ENCODE results near the gene LRRC4C. TPM values are rescaled to one million over a fixed set of nuclear protein-coding genes. Genes with fewer than 3 reads are reported as not detected.

The LRRC4C gene
- polyA plus RNA-seq, 1 donor = 3.9 TPM

GRCh38 chr11:41274831-41275230, 184.6 kb downstream of the LRRC4C start:
- DNase-seq = no peak
- WGBS (ENCODE audit: insufficient coverage, low lambda C conversion rate) = 75% methylated on average over 2 of the region's 8 CpGs
- Histone ChIP-seq H3K4me3 (ENCODE audit: low read length) (no peak overlapping the region), H3K27me3 (ENCODE audit: control insufficient read depth, insufficient read depth, low read length) (no peaks in the 10 kb centered on the region), H3K9me3 (ENCODE audit: control insufficient read depth, low read depth, low read length) (no peaks in the 10 kb centered on the region), H3K27ac (ENCODE audit: low read length) (no peak overlapping the region), H3K36me3 (ENCODE audit: control insufficient read depth, insufficient read depth, low read length) (no peaks in the 10 kb centered on the region), H3K4me1 (ENCODE audit: control insufficient read depth, insufficient read depth, low read length) (no peaks in the 10 kb centered on the region)

- H3K4me1 ChIP-seq (ENCODE audit: control insufficient read depth, insufficient read depth, low read length) = no peaks in the 10 kb centered on the region
Observed at GRCh38 chr11:41273908-41274307, 185.5 kb downstream of the LRRC4C start.

GRCh38 chr11:41267451-41267850, 192.0 kb downstream of the LRRC4C start:
- 30% methylated on average over 2 of the region's 5 CpGs for whole genome bisulfite sequencing (ENCODE audit: insufficient coverage, low lambda C conversion rate)
- H3K4me1 ChIP-seq (ENCODE audit: control insufficient read depth, insufficient read depth, low read length) = no peaks in the 10 kb centered on the region
- DNase-seq = no peak
- no peaks in the 10 kb centered on the region for H3K9me3 ChIP-seq (ENCODE audit: control insufficient read depth, low read depth, low read length)
- H3K36me3 ChIP-seq (ENCODE audit: control insufficient read depth, insufficient read depth, low read length) = no peaks in the 10 kb centered on the region
- no peak overlapping the region for H3K27ac ChIP-seq (ENCODE audit: low read length)
- no peak overlapping the region for H3K4me3 ChIP-seq (ENCODE audit: low read length)
- H3K27me3 ChIP-seq (ENCODE audit: control insufficient read depth, insufficient read depth, low read length) = no peaks in the 10 kb centered on the region

More at GRCh38 chr11:41273908-41274307, 185.5 kb downstream of the LRRC4C start:
- Histone ChIP-seq H3K27ac (ENCODE audit: low read length) (no peak overlapping the region), H3K36me3 (ENCODE audit: control insufficient read depth, insufficient read depth, low read length) (no peaks in the 10 kb centered on the region), H3K4me3 (ENCODE audit: low read length) (no peak overlapping the region), H3K27me3 (ENCODE audit: control insufficient read depth, insufficient read depth, low read length) (no peaks in the 10 kb centered on the region), H3K9me3 (ENCODE audit: control insufficient read depth, low read depth, low read length) (no peaks in the 10 kb centered on the region)
- 71% methylated on average over 2 of the region's 3 CpGs for whole genome bisulfite sequencing (ENCODE audit: insufficient coverage, low lambda C conversion rate)
- DNase-seq = no peak

GRCh38 chr11:41256041-41256440, 203.4 kb downstream of the LRRC4C start:
- Histone ChIP-seq H3K4me1 (ENCODE audit: control insufficient read depth, insufficient read depth, low read length) (no peaks in the 10 kb centered on the region), H3K27ac (ENCODE audit: low read length) (no peak overlapping the region), H3K4me3 (ENCODE audit: low read length) (no peak overlapping the region), H3K36me3 (ENCODE audit: control insufficient read depth, insufficient read depth, low read length) (no peaks in the 10 kb centered on the region), H3K9me3 (ENCODE audit: control insufficient read depth, low read depth, low read length) (no peaks in the 10 kb centered on the region), H3K27me3 (ENCODE audit: control insufficient read depth, insufficient read depth, low read length) (no peaks in the 10 kb centered on the region)
- no CpG with 5 or more reads among the region's 3 CpGs for WGBS (ENCODE audit: insufficient coverage, low lambda C conversion rate)
- DNase-seq = no peak

- H3K27ac ChIP-seq (ENCODE audit: low read length) = no peak overlapping the region
- H3K36me3 ChIP-seq (ENCODE audit: control insufficient read depth, insufficient read depth, low read length) = no peaks in the 10 kb centered on the region
- no peaks in the 10 kb centered on the region for H3K9me3 ChIP-seq (ENCODE audit: control insufficient read depth, low read depth, low read length)
- 57% methylated on average over 2 of the region's 2 CpGs for WGBS (ENCODE audit: insufficient coverage, low lambda C conversion rate)
- H3K27me3 ChIP-seq (ENCODE audit: control insufficient read depth, insufficient read depth, low read length) = no peaks in the 10 kb centered on the region
- H3K4me1 ChIP-seq (ENCODE audit: control insufficient read depth, insufficient read depth, low read length) = no peaks in the 10 kb centered on the region
- H3K4me3 ChIP-seq (ENCODE audit: low read length) = no peak overlapping the region
- no peak for DNase-seq
Observed at GRCh38 chr11:41254966-41255365, 204.5 kb downstream of the LRRC4C start.

- H3K27ac ChIP-seq (ENCODE audit: low read length) = no peak overlapping the region
- 50% methylated on average over 1 of the region's 2 CpGs for WGBS (ENCODE audit: insufficient coverage, low lambda C conversion rate)
- DNase-seq = no peak
- H3K4me1 ChIP-seq (ENCODE audit: control insufficient read depth, insufficient read depth, low read length) = no peaks in the 10 kb centered on the region
- H3K9me3 ChIP-seq (ENCODE audit: control insufficient read depth, low read depth, low read length) = no peaks in the 10 kb centered on the region
- H3K4me3 ChIP-seq (ENCODE audit: low read length) = no peak overlapping the region
- H3K36me3 ChIP-seq (ENCODE audit: control insufficient read depth, insufficient read depth, low read length) = no peaks in the 10 kb centered on the region
- no peaks in the 10 kb centered on the region for H3K27me3 ChIP-seq (ENCODE audit: control insufficient read depth, insufficient read depth, low read length)
Observed at GRCh38 chr11:41250408-41250935, 209.0 kb downstream of the LRRC4C start.

GRCh38 chr11:41247621-41248020, 211.8 kb downstream of the LRRC4C start:
- Histone ChIP-seq H3K36me3 (ENCODE audit: control insufficient read depth, insufficient read depth, low read length) (no peaks in the 10 kb centered on the region), H3K27ac (ENCODE audit: low read length) (no peak overlapping the region), H3K9me3 (ENCODE audit: control insufficient read depth, low read depth, low read length) (no peaks in the 10 kb centered on the region), H3K4me1 (ENCODE audit: control insufficient read depth, insufficient read depth, low read length) (no peaks in the 10 kb centered on the region), H3K4me3 (ENCODE audit: low read length) (no peak overlapping the region), H3K27me3 (ENCODE audit: control insufficient read depth, insufficient read depth, low read length) (no peaks in the 10 kb centered on the region)
- DNase-seq = no peak
- WGBS (ENCODE audit: insufficient coverage, low lambda C conversion rate) = 60% methylated on average over 1 of the region's 5 CpGs

- Histone ChIP-seq H3K27me3 (ENCODE audit: control insufficient read depth, insufficient read depth, low read length) (no peaks in the 10 kb centered on the region), H3K4me3 (ENCODE audit: low read length) (no peak overlapping the region), H3K4me1 (ENCODE audit: control insufficient read depth, insufficient read depth, low read length) (no peaks in the 10 kb centered on the region), H3K36me3 (ENCODE audit: control insufficient read depth, insufficient read depth, low read length) (no peaks in the 10 kb centered on the region), H3K9me3 (ENCODE audit: control insufficient read depth, low read depth, low read length) (no peaks in the 10 kb centered on the region), H3K27ac (ENCODE audit: low read length) (no peak overlapping the region)
- DNase-seq = no peak
- WGBS (ENCODE audit: insufficient coverage, low lambda C conversion rate) = no CpG with 5 or more reads among the region's 5 CpGs
Observed at GRCh38 chr11:41246399-41246745, 213.1 kb downstream of the LRRC4C start.

- no peak overlapping the region for H3K4me3 ChIP-seq (ENCODE audit: low read length)
- no peak for DNase-seq
- no peaks in the 10 kb centered on the region for H3K36me3 ChIP-seq (ENCODE audit: control insufficient read depth, insufficient read depth, low read length)
- H3K27ac ChIP-seq (ENCODE audit: low read length) = no peak overlapping the region
- H3K9me3 ChIP-seq (ENCODE audit: control insufficient read depth, low read depth, low read length) = no peaks in the 10 kb centered on the region
- no CpG with 5 or more reads among the region's 10 CpGs for WGBS (ENCODE audit: insufficient coverage, low lambda C conversion rate)
- no peaks in the 10 kb centered on the region for H3K27me3 ChIP-seq (ENCODE audit: control insufficient read depth, insufficient read depth, low read length)
- H3K4me1 ChIP-seq (ENCODE audit: control insufficient read depth, insufficient read depth, low read length) = no peaks in the 10 kb centered on the region
Observed at GRCh38 chr11:41245704-41246398, 213.6 kb downstream of the LRRC4C start.

GRCh38 chr11:41245184-41245583, 214.3 kb downstream of the LRRC4C start:
- Histone ChIP-seq H3K4me3 (ENCODE audit: low read length) (no peak overlapping the region), H3K27me3 (ENCODE audit: control insufficient read depth, insufficient read depth, low read length) (no peaks in the 10 kb centered on the region), H3K27ac (ENCODE audit: low read length) (no peak overlapping the region), H3K9me3 (ENCODE audit: control insufficient read depth, low read depth, low read length) (no peaks in the 10 kb centered on the region), H3K36me3 (ENCODE audit: control insufficient read depth, insufficient read depth, low read length) (no peaks in the 10 kb centered on the region), H3K4me1 (ENCODE audit: control insufficient read depth, insufficient read depth, low read length) (no peaks in the 10 kb centered on the region)
- no peak for DNase-seq
- WGBS (ENCODE audit: insufficient coverage, low lambda C conversion rate) = no CpG with 5 or more reads among the region's 10 CpGs

- H3K27me3 ChIP-seq (ENCODE audit: control insufficient read depth, insufficient read depth, low read length) = no peaks in the 10 kb centered on the region
- no CpG with 5 or more reads among the region's 6 CpGs for WGBS (ENCODE audit: insufficient coverage, low lambda C conversion rate)
- no peaks in the 10 kb centered on the region for H3K9me3 ChIP-seq (ENCODE audit: control insufficient read depth, low read depth, low read length)
Observed at GRCh38 chr11:41237382-41237781, 222.1 kb downstream of the LRRC4C start.

More at GRCh38 chr11:41237382-41237781, 222.1 kb downstream of the LRRC4C start:
- H3K4me1 ChIP-seq (ENCODE audit: control insufficient read depth, insufficient read depth, low read length) = no peaks in the 10 kb centered on the region
- no peak overlapping the region for H3K4me3 ChIP-seq (ENCODE audit: low read length)
- H3K27ac ChIP-seq (ENCODE audit: low read length) = no peak overlapping the region
- no peaks in the 10 kb centered on the region for H3K36me3 ChIP-seq (ENCODE audit: control insufficient read depth, insufficient read depth, low read length)
- DNase-seq = no peak

Measured in large intestine (tissue), 3 donors.